AG04449 (cell line): ENCODE results near the gene EIF1.
"Not testable (repeated sequence)": the region's sequence is repeated elsewhere in the genome, so short reads cannot be mapped to it uniquely, and the experiment has no call there.

Experiments used
- CTCF ChIA-PET: fragments of 350-600 bp; formaldehyde crosslinking; extraction: SDS; loops from one replicate; lab custom pipeline; 2021; ENCODE audit warnings: antibody characterized with exemption; lab: Yijun Ruan, JAX
- POLR2A ChIA-PET: fragments of 400-600, 350-600 bp; formaldehyde crosslinking; extraction: SDS; loops from one replicate; lab custom pipeline; 2020; ENCODE audit warnings: antibody characterized with exemption, inconsistent platforms; lab: Yijun Ruan, JAX
- DNase-seq: peaks from one replicate; pipeline ENCODE4 v3.0.0-alpha.2; 2010; ENCODE audit warnings: low read depth, low spot score
- H3K4me3 ChIP-seq: 2 replicates; pipeline ENCODE4 v1.5.1; 2011; ENCODE audit warnings: low read depth, mild to moderate bottlenecking, control low read depth, low read length
- CTCF ChIP-seq: IDR thresholded peaks from one replicate; pipeline ENCODE4 v1.5.1; 2011; ENCODE audit warnings: mild to moderate bottlenecking, moderate library complexity, low read length, control low read depth, inconsistent platforms; ENCODE audit not compliant: insufficient read depth; ENCODE audit errors: missing control alignments

The EIF1 gene

GRCh38 chr17:41681776-41682175 lies 6.9 kb upstream of the EIF1 start:
- DNase-seq, result no peak
- no peak overlapping the region for H3K4me3 ChIP-seq
- ChIA-PET CTCF (interaction anchor here (1.6 to 9.2 kb wide), 3 partner anchors 14 to 133 kb away, joined by 7 to 125 read pairs (median 9); no protein-coding TSS in a partner anchor), POLR2A (interaction anchor here (5.0 kb wide), 1 partner anchor 7 kb away, joined by 43 read pairs; the partner anchor contains the start of gene EIF1)
- no peak for TF ChIP-seq CTCF

GRCh38 chr17:41682631-41683030 lies 6.1 kb upstream of the EIF1 start:
- CTCF ChIA-PET, result interaction anchor here (1.7 to 9.2 kb wide), 3 partner anchors 13 to 20 kb away, joined by 4 to 125 read pairs (median 7); no protein-coding TSS in a partner anchor
- no peak for TF ChIP-seq CTCF
- DNase-seq, result no peak
- POLR2A ChIA-PET, result no interaction called here
- H3K4me3 ChIP-seq, result no peak overlapping the region

- no peak overlapping the region for H3K4me3 ChIP-seq
- POLR2A ChIA-PET, result no interaction called here
- CTCF ChIA-PET, result interaction anchor here (1.0 to 9.2 kb wide), 4 partner anchors 12 to 35 kb away, joined by 3 to 125 read pairs (median 6); no protein-coding TSS in a partner anchor
- DNase-seq, result no peak
- no peak for TF ChIP-seq CTCF
Measured at GRCh38 chr17:41683441-41684007, 5.2 kb upstream of the EIF1 start.

DNA sequence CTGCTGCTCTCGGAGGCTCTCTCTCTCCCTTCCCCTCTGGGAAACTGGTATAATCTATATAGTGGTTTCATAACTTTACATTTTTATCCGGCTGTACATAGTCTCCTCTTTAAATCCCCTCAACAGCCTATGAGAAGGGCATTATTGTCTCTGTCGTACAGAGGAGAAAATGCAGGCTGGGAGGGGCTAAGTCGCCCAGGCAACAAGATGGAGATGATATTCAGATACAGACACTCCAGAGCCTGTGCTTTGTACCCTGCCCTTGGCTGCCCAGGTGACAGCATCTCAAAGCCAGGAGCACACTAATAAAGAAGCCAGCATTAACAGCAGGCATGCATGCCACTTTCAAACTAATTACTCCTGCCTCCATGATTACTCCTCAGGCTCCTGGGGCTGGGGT lies 4.7 kb upstream of the EIF1 start:
- TF ChIP-seq CTCF, result no peak
- CTCF ChIA-PET, result interaction anchor here (1.0 to 1.8 kb wide), 2 partner anchors 12 to 36 kb away, joined by 3 to 4 read pairs; no protein-coding TSS in a partner anchor
- POLR2A ChIA-PET, result no interaction called here
- no peak for DNase-seq
- no peak overlapping the region for H3K4me3 ChIP-seq

- H3K4me3 ChIP-seq, POLR2A ChIA-PET, DNase-seq: not testable (repeated sequence)
- CTCF ChIA-PET, result interaction anchor here (1.0 to 2.0 kb wide), 3 partner anchors 10 to 883 kb away, joined by 3 to 9 read pairs (median 3); no protein-coding TSS in a partner anchor
Measured at GRCh38 chr17:41685753-41686152, 2.9 kb upstream of the EIF1 start.

GRCh38 chr17:41686281-41686680 lies 2.4 kb upstream of the EIF1 start:
- DNase-seq, result no peak
- ChIA-PET CTCF (interaction anchor here (1.0 to 2.0 kb wide), 3 partner anchors 10 to 883 kb away, joined by 3 to 9 read pairs (median 3); no protein-coding TSS in a partner anchor), POLR2A (no interaction called here)
- TF ChIP-seq CTCF, result no peak
- no peak overlapping the region for H3K4me3 ChIP-seq
